ENCODE measurements around the gene TRIM24.

The TRIM24 gene

DNA sequence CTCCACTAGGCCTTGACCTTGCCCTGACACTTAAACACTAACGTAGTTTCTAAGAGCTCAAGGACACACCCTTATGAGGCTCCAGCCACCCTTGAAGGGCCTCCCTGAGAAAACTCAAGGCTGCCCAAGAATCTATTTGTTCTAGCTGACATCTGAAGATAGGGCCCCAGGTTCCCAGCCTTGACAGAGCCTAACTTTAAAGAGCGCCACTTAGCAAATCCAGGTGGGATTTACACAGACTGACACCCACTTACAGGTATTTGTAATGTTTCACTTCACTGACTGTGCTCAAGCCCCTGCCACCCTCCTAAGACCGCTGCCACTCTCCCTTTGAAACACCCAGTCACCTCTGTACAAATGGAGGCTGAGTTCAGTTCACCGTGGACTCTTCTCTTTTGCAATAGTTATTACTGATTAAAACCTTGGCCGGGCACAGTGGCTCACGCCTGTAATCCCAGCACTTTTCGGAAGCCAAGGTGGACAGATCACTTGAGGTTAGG is 150.7 kb downstream of the TRIM24 start:
- H3K9me3 ChIP-seq (ENCODE audit: severe bottlenecking) = no peaks in the 10 kb centered on the region
- no peak overlapping the region for H3K27ac ChIP-seq
- no peak overlapping the region for H3K4me3 ChIP-seq (ENCODE audit: low read depth, low read length)
- no peaks in the 10 kb centered on the region for H3K27me3 ChIP-seq (ENCODE audit: insufficient read depth, low read depth, severe bottlenecking)
- H3K36me3 ChIP-seq = no peaks in the 10 kb centered on the region
- DNase-seq = no peak
- TF ChIP-seq, protein P1, sequence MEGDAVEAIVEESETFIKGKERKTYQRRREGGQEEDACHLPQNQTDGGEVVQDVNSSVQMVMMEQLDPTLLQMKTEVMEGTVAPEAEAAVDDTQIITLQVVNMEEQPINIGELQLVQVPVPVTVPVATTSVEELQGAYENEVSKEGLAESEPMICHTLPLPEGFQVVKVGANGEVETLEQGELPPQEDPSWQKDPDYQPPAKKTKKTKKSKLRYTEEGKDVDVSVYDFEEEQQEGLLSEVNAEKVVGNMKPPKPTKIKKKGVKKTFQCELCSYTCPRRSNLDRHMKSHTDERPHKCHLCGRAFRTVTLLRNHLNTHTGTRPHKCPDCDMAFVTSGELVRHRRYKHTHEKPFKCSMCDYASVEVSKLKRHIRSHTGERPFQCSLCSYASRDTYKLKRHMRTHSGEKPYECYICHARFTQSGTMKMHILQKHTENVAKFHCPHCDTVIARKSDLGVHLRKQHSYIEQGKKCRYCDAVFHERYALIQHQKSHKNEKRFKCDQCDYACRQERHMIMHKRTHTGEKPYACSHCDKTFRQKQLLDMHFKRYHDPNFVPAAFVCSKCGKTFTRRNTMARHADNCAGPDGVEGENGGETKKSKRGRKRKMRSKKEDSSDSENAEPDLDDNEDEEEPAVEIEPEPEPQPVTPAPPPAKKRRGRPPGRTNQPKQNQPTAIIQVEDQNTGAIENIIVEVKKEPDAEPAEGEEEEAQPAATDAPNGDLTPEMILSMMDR (IDR thresholded peaks at IDR 0.05; ENCODE audit: low read depth, low read length) = no peak

DNA sequence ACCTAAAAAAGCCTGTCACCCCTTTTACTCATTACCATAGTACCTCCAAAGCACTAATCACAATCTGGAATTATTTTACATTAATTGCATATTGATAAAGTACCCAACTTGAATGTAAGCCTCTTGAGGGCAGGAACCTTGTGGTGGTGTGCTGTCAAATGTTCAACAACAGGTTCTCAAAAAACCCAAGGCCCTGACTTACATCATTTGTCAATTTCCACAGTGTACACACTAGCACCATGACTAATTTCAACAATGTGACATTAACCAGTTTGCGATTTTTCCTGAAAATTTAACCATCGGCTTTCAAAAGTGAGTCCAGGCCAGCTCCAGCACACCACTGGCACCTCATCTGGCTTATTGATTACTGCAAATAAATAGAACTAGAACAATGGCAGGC is 153.6 kb downstream of the TRIM24 start:
- H3K36me3 ChIP-seq = no peaks in the 10 kb centered on the region
- no peak for DNase-seq
- no peak overlapping the region for H3K27ac ChIP-seq
- TF ChIP-seq, protein P1 (IDR thresholded peaks at IDR 0.05; ENCODE audit: low read depth, low read length) = no peak
- H3K9me3 ChIP-seq (ENCODE audit: severe bottlenecking) = no peaks in the 10 kb centered on the region
- no peak overlapping the region for H3K4me3 ChIP-seq (ENCODE audit: low read depth, low read length)
- no peaks in the 10 kb centered on the region for H3K27me3 ChIP-seq (ENCODE audit: insufficient read depth, low read depth, severe bottlenecking)

DNA sequence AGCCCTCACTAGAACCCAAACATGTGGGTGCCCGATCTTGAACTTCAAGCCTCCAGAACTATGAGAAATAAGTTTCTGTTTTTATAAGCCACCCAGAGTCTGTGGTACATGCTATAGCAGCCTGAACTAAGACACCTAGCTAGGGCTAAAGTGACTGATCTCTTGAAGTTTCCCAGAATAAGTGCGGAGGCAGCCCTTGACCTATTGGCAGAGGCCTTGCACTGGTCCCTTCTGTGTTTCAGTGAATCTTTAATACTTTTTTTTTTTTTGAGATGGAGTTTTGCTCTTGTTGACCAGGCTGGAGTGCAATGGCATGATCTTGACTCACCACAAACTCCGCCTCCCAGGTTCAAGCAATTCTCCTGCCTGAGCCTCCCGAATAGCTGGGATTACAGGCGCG is 156.0 kb downstream of the TRIM24 start:
- Histone ChIP-seq H3K36me3 (no peaks in the 10 kb centered on the region), H3K27ac (no peak overlapping the region), H3K4me3 (ENCODE audit: low read depth, low read length) (no peak overlapping the region), H3K9me3 (ENCODE audit: severe bottlenecking) (no peaks in the 10 kb centered on the region), H3K27me3 (ENCODE audit: insufficient read depth, low read depth, severe bottlenecking) (no peaks in the 10 kb centered on the region)
- TF ChIP-seq, protein P1 (IDR thresholded peaks at IDR 0.05; ENCODE audit: low read depth, low read length) = no peak
- DNase-seq = no peak

DNA sequence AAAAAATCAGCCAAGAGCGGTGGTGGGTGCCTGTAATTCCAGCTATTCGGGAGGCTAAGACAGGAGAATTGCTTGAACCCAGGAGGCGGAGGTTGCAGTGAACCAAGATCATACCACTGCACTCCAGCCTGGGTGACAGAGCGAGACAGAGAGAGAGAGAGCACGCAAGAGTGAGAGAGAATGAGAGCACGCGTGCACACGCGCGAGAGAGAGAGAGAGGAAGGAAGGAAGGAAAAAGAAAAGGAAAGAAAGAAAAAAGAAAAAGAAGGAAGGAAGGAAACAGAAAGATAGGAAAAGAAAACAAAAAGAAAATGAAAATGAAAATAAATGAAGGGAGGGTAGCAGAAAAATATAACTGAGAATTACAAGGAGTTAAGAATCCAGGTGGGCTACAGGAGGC is 158.4 kb downstream of the TRIM24 start:
- TF ChIP-seq, protein P1 (IDR thresholded peaks at IDR 0.05; ENCODE audit: low read depth, low read length) = no peak
- no peak for DNase-seq
- no peak overlapping the region for H3K27ac ChIP-seq
- no peak overlapping the region for H3K4me3 ChIP-seq (ENCODE audit: low read depth, low read length)
- H3K9me3 ChIP-seq (ENCODE audit: severe bottlenecking) = no peaks in the 10 kb centered on the region
- H3K27me3 ChIP-seq (ENCODE audit: insufficient read depth, low read depth, severe bottlenecking) = no peaks in the 10 kb centered on the region
- no peaks in the 10 kb centered on the region for H3K36me3 ChIP-seq

DNA sequence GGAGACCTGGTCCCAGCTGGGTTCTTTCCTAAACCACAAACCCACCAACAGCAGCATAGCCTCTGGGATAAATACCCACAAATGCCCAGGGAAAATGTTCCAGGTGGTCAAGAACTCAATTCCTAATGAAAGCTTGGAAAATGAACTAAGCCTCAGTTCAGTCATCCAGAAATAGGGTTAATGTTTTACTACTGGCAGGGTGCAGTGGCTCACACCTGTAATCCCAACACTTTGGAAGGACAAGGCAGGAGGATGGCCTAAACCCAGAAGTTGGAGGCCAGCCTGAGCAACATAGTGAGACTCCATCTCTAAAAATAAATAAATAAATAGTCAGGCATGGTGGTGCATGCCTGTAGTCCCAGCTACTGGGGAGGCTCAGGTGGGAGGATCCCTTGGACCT is 158.9 kb downstream of the TRIM24 start:
- DNase-seq = no peak
- Histone ChIP-seq H3K9me3 (ENCODE audit: severe bottlenecking) (no peaks in the 10 kb centered on the region), H3K36me3 (no peaks in the 10 kb centered on the region), H3K27ac (no peak overlapping the region), H3K27me3 (ENCODE audit: insufficient read depth, low read depth, severe bottlenecking) (no peaks in the 10 kb centered on the region), H3K4me3 (ENCODE audit: low read depth, low read length) (no peak overlapping the region)
- TF ChIP-seq, protein P1 (IDR thresholded peaks at IDR 0.05; ENCODE audit: low read depth, low read length) = no peak

DNA sequence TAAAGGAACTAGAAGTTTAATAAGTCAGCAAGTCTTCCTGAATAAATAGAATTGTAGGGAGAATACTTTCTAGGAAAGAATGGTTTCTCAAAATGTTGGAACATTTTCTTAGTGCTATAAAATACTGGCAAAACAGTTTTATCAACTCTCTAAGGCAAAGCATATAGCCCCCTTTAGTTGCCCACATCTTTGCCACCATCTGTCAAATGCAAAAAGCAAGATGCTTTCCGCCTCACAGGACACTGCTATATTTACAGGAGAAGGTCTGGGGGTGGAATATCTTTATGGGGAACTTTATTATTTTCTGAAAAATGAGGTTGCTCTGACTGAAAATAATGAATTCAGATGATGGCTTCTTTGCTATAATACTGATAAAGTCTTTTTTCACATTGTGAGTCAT is 162.8 kb downstream of the TRIM24 start:
- no peak overlapping the region for H3K27ac ChIP-seq
- DNase-seq = no peak
- no peaks in the 10 kb centered on the region for H3K9me3 ChIP-seq (ENCODE audit: severe bottlenecking)
- no peaks in the 10 kb centered on the region for H3K27me3 ChIP-seq (ENCODE audit: insufficient read depth, low read depth, severe bottlenecking)
- TF ChIP-seq, protein P1 (IDR thresholded peaks at IDR 0.05; ENCODE audit: low read depth, low read length) = no peak
- H3K36me3 ChIP-seq = no peaks in the 10 kb centered on the region
- H3K4me3 ChIP-seq (ENCODE audit: low read depth, low read length) = no peak overlapping the region
